K562 (cell line): ENCODE data around the gene NTM. TPM values are rescaled to one million over a fixed set of nuclear protein-coding genes. Genes with fewer than 3 reads are reported as not detected.

ENCODE experiments used
- ATAC-seq: fragments of 200-7000 bp; cut with Tn5 transposase; 3 replicates; pipeline ENCODE4 v1.9.1; 2020; ENCODE audit warnings: moderate library complexity
- BruUV-seq: library from RNA; stranded (reverse); fragments of 400-500 nt; replicated peaks from 2 replicates; lab custom pipeline; 2021; lab: Mats Ljungman, UMichigan
- CTCF ChIA-PET: fragments of 300-600 bp; formaldehyde crosslinking; extraction: SDS; loops from one replicate; lab custom pipeline; 2021; ENCODE audit warnings: low intra/inter-chr PET ratio; lab: Yijun Ruan, JAX
- POLR2A ChIA-PET: fragments of 300-600, 350-650 bp; sonication (Branson Sonifier 250); formaldehyde crosslinking; extraction: SDS; loops from one replicate; lab custom pipeline; 2021; ENCODE audit warnings: antibody characterized with exemption, inconsistent platforms; lab: Yijun Ruan, JAX
- DNase-seq, 4 experiments: peaks; one replicate each; pipeline versions ENCODE4 v3.0.0 to v3.0.0-alpha.2; 2011 to 2018; ENCODE audit warnings: low spot score in 3 of 4, mixed read lengths in 3 of 4; ENCODE audit errors: extremely low read depth in 1 of 4
- FAIRE-seq: peaks from 2 replicates; lab custom pipeline; 2011; peaks lifted over from hg19 to GRCh38; lab: Jason Lieb, UNC
- H2AFZ ChIP-seq: 2 replicates; pipeline ENCODE4 v1.6.0; 2011; ENCODE audit warnings: low read depth, low read length, control low read depth, inconsistent platforms
- H3K27ac ChIP-seq: fragments of 200-600 bp; 3 replicates; pipeline ENCODE4 v1.8.0; 2011; ENCODE audit warnings: low read depth, mild to moderate bottlenecking, control low read depth, inconsistent platforms, low read length, moderate library complexity, mixed read lengths; ENCODE audit errors: extremely low read depth
- H3K27me3 ChIP-seq, 2 experiments: fragments of 300-600 bp in 1 of 2; 2 replicates in 1 of 2; 3 replicates in 1 of 2; pipeline versions ENCODE4 v1.6.0 to v1.8.0; 2011; ENCODE audit warnings: inconsistent platforms in 2 of 2, low read length in 2 of 2, mild to moderate bottlenecking in 1 of 2, mixed read lengths in 1 of 2, moderate library complexity in 1 of 2; ENCODE audit not compliant: control insufficient read depth in 2 of 2, insufficient read depth in 2 of 2
- H3K36me3 ChIP-seq: fragments of 300-600 bp; 3 replicates; pipeline ENCODE4 v1.8.0; 2011; ENCODE audit warnings: mild to moderate bottlenecking, low read length, inconsistent platforms; ENCODE audit not compliant: control insufficient read depth, insufficient read depth
- H3K4me1 ChIP-seq, 2 experiments: fragments of 200-600 bp in 1 of 2; replicated peaks in 1 of 2; 2 replicates in 1 of 2; 3 replicates in 1 of 2; pipeline versions ENCODE4 v1.5.1 to v1.8.0; 2011; ENCODE audit warnings: inconsistent platforms in 2 of 2, low read length in 2 of 2, mild to moderate bottlenecking in 1 of 2, mixed read lengths in 1 of 2, moderate library complexity in 1 of 2; ENCODE audit not compliant: control insufficient read depth in 2 of 2, insufficient read depth in 2 of 2
- H3K4me2 ChIP-seq: 2 replicates; pipeline ENCODE4 v1.6.1; 2011; ENCODE audit warnings: low read length, control low read depth, inconsistent platforms, mixed read lengths; ENCODE audit not compliant: insufficient read depth
- H3K4me3 ChIP-seq: fragments of 200-600 bp; sonication (generic), shearing (Covaris generic); 2 replicates; pipeline ENCODE4 v1.5.1; 2016; ENCODE audit warnings: control low read depth, inconsistent platforms
- H3K79me2 ChIP-seq: fragments of 200-600 bp; 3 replicates; pipeline ENCODE4 v1.8.0; 2011; ENCODE audit warnings: low read length, inconsistent platforms; ENCODE audit not compliant: control insufficient read depth, insufficient read depth
- H3K9ac ChIP-seq, 2 experiments: 2 replicates each; pipeline versions ENCODE4 v1.6.0 to v1.6.1; 2011; ENCODE audit warnings: low read depth in 2 of 2, low read length in 2 of 2, control low read depth in 1 of 2, inconsistent platforms in 1 of 2, mild to moderate bottlenecking in 1 of 2, mixed read lengths in 1 of 2; ENCODE audit not compliant: insufficient read depth in 1 of 2
- H3K9me1 ChIP-seq: one replicate; pipeline ENCODE4 v1.6.0; 2011; ENCODE audit warnings: inconsistent platforms, mild to moderate bottlenecking, low read length, moderate library complexity; ENCODE audit not compliant: control insufficient read depth, insufficient read depth
- H3K9me3 ChIP-seq: replicated peaks from 2 replicates; pipeline ENCODE4 v1.5.1; 2011; ENCODE audit warnings: low read depth, low read length, inconsistent platforms; ENCODE audit not compliant: control insufficient read depth, insufficient read depth
- H4K20me1 ChIP-seq: replicated peaks from 2 replicates; pipeline ENCODE4 v1.6.1; 2011; ENCODE audit warnings: low read length, inconsistent platforms, mixed read lengths; ENCODE audit not compliant: control insufficient read depth, insufficient read depth
- GABPA ChIP-seq: fragments of 200-800 bp; sonication (Bioruptor generic); conservative IDR thresholded peaks from 2 replicates; pipeline ENCODE4 v1.6.1; 2016; ENCODE audit warnings: low read depth, missing genetic modification characterization, missing compliant biosample characterization
- HDAC2 ChIP-seq: fragments of 450-650 bp; IDR thresholded peaks from 2 replicates; pipeline ENCODE4 v1.6.1; 2016; ENCODE audit warnings: mild to moderate bottlenecking
- MCM2 ChIP-seq: fragments of 450-650 bp; IDR thresholded peaks from 2 replicates; pipeline ENCODE4 v1.6.1; 2017; ENCODE audit warnings: low read depth, mild to moderate bottlenecking
- NONO ChIP-seq, 2 experiments: fragments of 200-400 bp in 1 of 2; fragments of 450-650 bp in 1 of 2; formaldehyde crosslinking in 1 of 2; IDR thresholded peaks; 2 replicates each; pipeline ENCODE4 v1.6.1; 2017; ENCODE audit warnings: low read depth in 2 of 2, mild to moderate bottlenecking in 2 of 2, moderate library complexity in 2 of 2, low read length in 1 of 2
- NR2F6 ChIP-seq: fragments of 450-650 bp; formaldehyde crosslinking; IDR thresholded peaks from 2 replicates; pipeline ENCODE4 v1.4.0; 2020; ENCODE audit warnings: mild to moderate bottlenecking
- NRF1 ChIP-seq, 2 experiments: fragments of 450-650 bp; IDR thresholded peaks in 1 of 2; conservative IDR thresholded peaks in 1 of 2; 2 replicates each; pipeline ENCODE4 v1.6.1; 2014; ENCODE audit warnings: mild to moderate bottlenecking in 2 of 2
- TOE1 ChIP-seq, 2 experiments: fragments of 450-650 bp in 1 of 2; sonication (generic) in 1 of 2; formaldehyde crosslinking in 1 of 2; IDR thresholded peaks; 2 replicates each; pipeline versions ENCODE4 v1.7.1 to v1.8.0; 2016 to 2022; ENCODE audit warnings: borderline replicate concordance in 2 of 2, mild to moderate bottlenecking in 2 of 2, antibody characterized with exemption in 1 of 2, inconsistent platforms in 1 of 2, low read depth in 1 of 2, missing genetic modification reagents in 1 of 2, moderate library complexity in 1 of 2
- ZFP30 ChIP-seq: fragments of 250-450 bp; sonication (Bioruptor Pico); IDR thresholded peaks from 2 replicates; pipeline ENCODE4 v1.8.0; 2022; ENCODE audit warnings: moderate library complexity, mild to moderate bottlenecking, inconsistent platforms, borderline replicate concordance
- ZNF696 ChIP-seq: fragments of 250-450 bp; sonication (Bioruptor Pico); conservative IDR thresholded peaks from 2 replicates; pipeline ENCODE4 v1.4.0; 2020; ENCODE audit warnings: mild to moderate bottlenecking, moderate library complexity
- WGBS: fragments of 100-300 bp; shearing (Covaris generic); methylation state at CpG from one replicate; pipeline ENCODE4 v1.1.6; 2016; ENCODE audit warnings: low coverage, mixed read lengths; ENCODE audit not compliant: insufficient coverage; ENCODE audit errors: missing lambda C conversion rate; 5-methylcytosine and 5-hydroxymethylcytosine counted together
- in situ Hi-C: fragments of 300-500 bp; cut with MboI; formaldehyde crosslinking; loops from 4 replicates; pipeline ENCODE4 v1.15.0; 2018; ENCODE audit warnings: inconsistent platforms, mixed read lengths
- intact Hi-C: fragments of 100-400 bp; cut with micrococcal nuclease; formaldehyde crosslinking; loops from 2 replicates; pipeline ENCODE4 v1.14.2; 2022
- polyA plus RNA-seq, 8 experiments: library from polyadenylated mRNA; depleted of rRNA in 4 of 8; stranded (reverse) in 5 of 8; unstranded in 3 of 8; fragments of >200 nt; fragmentation: Nextera tagmentation in 2 of 8; fragmentation: Illumina TruSeq in 1 of 8; extraction: Ambion mirVana in 2 of 8; extraction: Trizol in 1 of 8; gene quantifications; 2 replicates each; pipeline versions ENCODE4 v1.2.1 to v1.2.3, GENCODE V29; 2011 to 2014; ENCODE audit warnings: inconsistent platforms in 1 of 8, missing spikeins in 1 of 8
- total RNA-seq, 7 experiments: library from RNA; depleted of rRNA in 6 of 7; stranded (reverse); fragments of >200 nt in 6 of 7; fragmentation: Illumina TruSeq in 2 of 7; extraction: Trizol in 2 of 7; gene quantifications; 2 replicates each; pipeline versions ENCODE4 v1.2.1 to v1.2.3, GENCODE V29; 2011 to 2021; ENCODE audit warnings: low replicate concordance in 1 of 7

NTM gene
- total and polyA plus RNA-seq, 9 of the 15 experiments (the other 6 are each of a cell fraction or from before 2014, with no cell fraction given), result not detected

DNA sequence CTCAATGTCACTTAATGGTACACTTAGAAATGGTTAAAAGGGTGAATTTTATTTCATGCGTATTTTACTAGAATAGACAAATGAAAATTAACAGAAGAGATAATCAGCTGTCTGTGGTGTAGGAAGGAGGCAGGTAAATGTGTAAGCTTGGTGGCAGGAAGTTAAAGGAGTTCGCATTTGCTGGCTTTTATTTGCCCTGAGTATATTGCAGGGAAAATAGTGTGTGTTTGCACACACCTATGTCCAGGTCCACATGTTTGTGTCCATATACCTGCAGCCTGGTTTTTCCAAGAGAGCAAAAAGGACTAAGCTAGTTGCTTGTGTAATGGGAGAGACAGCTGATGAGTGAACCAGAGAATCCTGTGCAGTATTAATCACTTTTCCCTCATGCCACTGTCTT is 16.0 kb downstream of the NTM start:
- no peak overlapping the region for H3K27ac ChIP-seq
- BruUV-seq, result no TSS peak
- intact Hi-C loops, result no loop called here
- H3K4me2 ChIP-seq, result no peak overlapping the region
- no peaks in the 10 kb centered on the region for H3K79me2 ChIP-seq
- no peaks in the 10 kb centered on the region for H3K9me1 ChIP-seq
- no peaks in the 10 kb centered on the region for H3K27me3 ChIP-seq
- no peaks in the 10 kb centered on the region for H3K4me1 ChIP-seq
- H4K20me1 ChIP-seq, result no peaks in the 10 kb centered on the region
- no peaks in the 10 kb centered on the region for H3K9me3 ChIP-seq
- no peak overlapping the region for H3K4me3 ChIP-seq
- 0% methylated on average over 2 of the region's 2 CpGs for WGBS
- DNase-seq, result no peak
- ChIA-PET CTCF (no interaction called here), POLR2A (no interaction called here)
- no peak for FAIRE-seq
- TF ChIP-seq NR2F6 (no peak), ZNF696 (CRISPR knock-in tag) (no peak), MCM2 (no peak), NRF1 (conservative IDR thresholded peaks at IDR 0.05 in 1 of 2, IDR thresholded peaks at IDR 0.05 in 1 of 2) (no peak), TOE1 (IDR thresholded peaks at IDR 0.05; ENCODE audit: borderline replicate concordance) (no peak), TOE1 (CRISPR knock-in tag; IDR thresholded peaks at IDR 0.05; ENCODE audit: borderline replicate concordance, low read depth) (no peak)
- H3K36me3 ChIP-seq, result no peaks in the 10 kb centered on the region
- no peak overlapping the region for H3K9ac ChIP-seq
- ATAC-seq, result no peak
- H2AFZ ChIP-seq, result no peak overlapping the region
- in situ Hi-C loops, result no loop called here

GRCh38 chr11:131388030-131388429 is 17.6 kb downstream of the NTM start:
- BruUV-seq, result no TSS peak
- WGBS, result 0% methylated on average over 3 of the region's 3 CpGs
- no peak overlapping the region for H2AFZ ChIP-seq
- FAIRE-seq, result no peak
- no peaks in the 10 kb centered on the region for H3K9me1 ChIP-seq
- no peak for DNase-seq
- no peak overlapping the region for H3K27ac ChIP-seq
- H3K4me3 ChIP-seq, result no peak overlapping the region
- no peaks in the 10 kb centered on the region for H3K36me3 ChIP-seq
- H3K9ac ChIP-seq, result no peak overlapping the region
- no peaks in the 10 kb centered on the region for H3K9me3 ChIP-seq
- ATAC-seq, result no peak
- no peak overlapping the region for H3K4me2 ChIP-seq
- H3K4me1 ChIP-seq, result no peaks in the 10 kb centered on the region
- no peaks in the 10 kb centered on the region for H3K79me2 ChIP-seq
- ChIA-PET CTCF (interaction anchor here (0.7 kb wide), 1 partner anchor 286 kb away, joined by 3 read pairs; no protein-coding TSS in a partner anchor), POLR2A (no interaction called here)
- H4K20me1 ChIP-seq, result no peaks in the 10 kb centered on the region
- no peaks in the 10 kb centered on the region for H3K27me3 ChIP-seq
- TF ChIP-seq NONO (IDR thresholded peaks at IDR 0.05; ENCODE audit: low read depth in 2 of 2, low read length in 1 of 2), result no peak
- no peak for TF ChIP-seq ZFP30 (CRISPR knock-in tag)
- TF ChIP-seq GABPA (tag), result no peak
- no peak for TF ChIP-seq HDAC2
- in situ Hi-C loops, result no loop called here
- intact Hi-C loops, result no loop called here
